NK-92 (cell line): ENCODE results near the gene TMEM11.
"Not testable (repeated sequence)": the region's sequence is repeated elsewhere in the genome, so short reads cannot be mapped to it uniquely, and the experiment has no call there.

Experiments
- DNase-seq: peaks from one replicate; lab custom pipeline; 2025; ENCODE audit not compliant: unreplicated experiment; lab: John Stamatoyannopoulos, UW

Gene TMEM11

GRCh38 chr17:21242780-21243515, 29.0 kb upstream of the TMEM11 start:
- no peak for DNase-seq

DNA sequence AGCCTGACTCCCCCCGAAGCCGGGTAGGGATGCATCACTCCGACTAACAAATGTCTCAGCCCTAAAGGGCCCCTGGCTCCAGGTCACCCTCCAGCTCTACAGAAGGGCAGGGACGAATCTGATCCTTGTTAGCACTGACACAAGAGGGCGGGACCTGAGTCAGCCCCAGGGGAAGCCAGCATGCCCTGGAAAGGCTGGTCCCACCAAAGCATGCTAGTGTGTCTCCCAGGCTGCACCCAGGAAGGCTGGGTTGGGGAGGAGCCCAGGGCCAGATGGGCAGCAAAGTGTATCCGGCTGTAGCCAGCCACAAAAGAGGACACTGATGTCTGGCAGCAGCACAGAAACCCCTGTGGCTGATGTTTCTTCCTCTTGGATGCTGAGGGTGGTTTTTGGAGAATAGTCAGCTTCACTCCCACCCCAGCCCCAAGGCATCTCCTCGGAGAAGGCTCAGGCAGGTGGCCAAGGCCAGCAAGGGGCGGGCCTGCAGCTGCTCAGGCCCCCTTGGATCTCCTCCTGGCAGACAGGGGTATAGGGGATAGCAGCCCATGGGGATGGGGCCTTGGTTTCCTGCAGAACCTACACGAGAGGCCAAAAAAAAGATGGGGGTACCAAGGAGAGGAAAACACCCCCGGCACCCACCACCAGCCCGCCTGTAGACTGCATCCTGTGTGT, 28.2 kb upstream of the TMEM11 start:
- DNase-seq = no peak

- DNase-seq = no peak
These were observed 27.6 kb upstream of the TMEM11 start for GRCh38 chr17:21241564-21241963.

DNA sequence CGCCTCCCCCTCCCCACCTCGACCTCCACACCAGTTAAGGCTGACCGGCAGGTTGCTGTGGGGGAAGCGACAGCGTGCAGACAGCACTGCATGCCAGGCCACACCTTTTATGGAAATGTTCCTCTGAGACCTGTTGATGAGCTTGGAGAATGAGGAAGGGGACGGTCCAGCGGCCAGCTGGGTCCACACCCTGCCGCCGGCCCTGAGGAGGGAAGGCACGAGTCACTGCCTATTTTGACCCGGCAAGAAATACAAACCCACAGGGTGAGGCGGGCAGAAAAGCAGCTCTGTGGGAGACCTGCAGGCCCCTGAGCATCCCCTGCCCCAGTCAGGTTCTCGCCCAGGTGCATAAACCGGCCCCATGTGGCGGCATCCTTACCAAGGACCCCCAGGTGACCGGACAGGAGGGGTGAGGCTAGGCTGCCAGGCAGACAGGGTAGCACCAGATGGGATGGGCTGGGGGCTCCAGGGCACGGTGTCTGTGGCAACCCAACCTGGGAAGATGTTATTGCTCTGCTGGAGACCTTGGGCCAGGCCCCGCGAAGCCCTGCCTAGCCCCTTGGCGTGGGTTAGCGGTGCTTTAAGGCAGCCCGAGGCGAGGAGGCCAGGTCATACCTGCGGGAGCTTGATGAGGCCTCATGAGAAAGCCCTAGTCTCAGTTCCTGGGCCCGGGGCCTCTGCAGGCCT, 26.6 kb upstream of the TMEM11 start:
- DNase-seq = no peak

DNA sequence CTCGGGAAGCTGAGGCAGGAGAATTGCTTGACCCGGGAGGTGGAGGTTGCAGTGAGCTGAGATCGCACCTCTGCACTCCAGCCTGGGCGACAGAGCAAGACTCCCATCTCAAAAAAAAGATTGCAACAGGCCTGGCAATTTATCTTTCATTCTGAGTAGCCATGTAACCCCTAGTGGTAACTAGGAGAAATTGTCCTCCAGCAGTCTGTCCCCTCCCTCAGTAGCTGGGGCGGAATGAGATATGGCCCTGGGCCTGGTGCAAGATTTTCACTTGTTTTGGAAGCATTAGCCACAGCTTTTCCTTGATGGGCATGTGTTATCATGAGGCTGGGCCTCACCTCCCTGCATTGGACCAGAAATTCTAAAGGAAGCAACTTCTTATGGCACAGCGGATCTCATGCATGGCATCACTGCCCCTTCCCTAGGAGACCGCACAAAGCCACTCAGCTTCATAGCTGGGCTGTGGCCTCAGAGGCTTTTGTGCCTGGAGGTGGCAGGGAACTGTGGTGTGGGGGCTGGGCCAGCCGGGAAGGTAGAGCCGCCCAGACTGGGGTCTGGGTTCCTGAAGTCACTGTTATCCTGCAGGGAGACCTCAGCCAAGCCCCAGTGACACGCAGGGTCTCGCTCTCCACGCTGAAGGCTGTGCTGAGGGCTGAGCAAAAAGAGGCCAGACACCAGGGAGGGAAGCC, 25.9 kb upstream of the TMEM11 start:
- DNase-seq = no peak

- DNase-seq = no peak
These were observed 22.0 kb upstream of the TMEM11 start for GRCh38 chr17:21235921-21236320.

DNA sequence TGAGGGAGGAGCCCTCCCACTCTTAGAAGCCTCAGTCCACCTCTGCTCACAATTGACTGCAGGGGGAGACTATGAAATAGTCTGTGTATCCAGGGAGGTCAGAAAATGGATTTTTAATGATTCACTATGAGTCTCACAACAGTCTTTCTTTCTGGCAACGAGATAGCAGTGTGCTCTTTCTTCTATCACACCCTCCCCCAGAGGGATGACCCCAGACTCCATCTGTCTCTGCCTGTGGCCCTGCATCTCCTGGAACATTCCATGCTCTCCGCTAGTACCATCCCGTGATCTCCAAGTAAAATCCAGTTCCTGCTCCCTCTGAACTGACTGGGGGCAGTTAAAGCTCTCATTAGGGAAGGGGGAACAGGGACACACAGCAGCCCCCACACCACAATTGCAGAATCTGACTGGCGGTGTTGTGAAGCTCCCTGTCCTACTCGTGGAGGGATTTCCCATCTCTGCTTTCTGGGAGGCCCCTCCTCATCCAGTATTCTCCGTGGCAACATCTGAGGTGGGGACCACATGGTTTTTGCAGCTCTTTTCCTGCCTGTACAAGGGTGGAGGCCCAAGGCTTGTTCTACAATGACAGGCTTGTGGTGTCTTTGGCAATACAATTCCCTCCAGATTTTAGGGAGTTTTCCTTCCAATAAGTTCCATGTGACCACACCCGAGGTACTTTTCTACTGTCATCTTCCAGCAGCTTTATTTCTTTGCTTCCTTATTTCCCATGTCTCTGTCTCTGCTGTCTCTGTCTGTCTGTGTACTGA, 19.8 kb upstream of the TMEM11 start:
- no peak for DNase-seq

DNA sequence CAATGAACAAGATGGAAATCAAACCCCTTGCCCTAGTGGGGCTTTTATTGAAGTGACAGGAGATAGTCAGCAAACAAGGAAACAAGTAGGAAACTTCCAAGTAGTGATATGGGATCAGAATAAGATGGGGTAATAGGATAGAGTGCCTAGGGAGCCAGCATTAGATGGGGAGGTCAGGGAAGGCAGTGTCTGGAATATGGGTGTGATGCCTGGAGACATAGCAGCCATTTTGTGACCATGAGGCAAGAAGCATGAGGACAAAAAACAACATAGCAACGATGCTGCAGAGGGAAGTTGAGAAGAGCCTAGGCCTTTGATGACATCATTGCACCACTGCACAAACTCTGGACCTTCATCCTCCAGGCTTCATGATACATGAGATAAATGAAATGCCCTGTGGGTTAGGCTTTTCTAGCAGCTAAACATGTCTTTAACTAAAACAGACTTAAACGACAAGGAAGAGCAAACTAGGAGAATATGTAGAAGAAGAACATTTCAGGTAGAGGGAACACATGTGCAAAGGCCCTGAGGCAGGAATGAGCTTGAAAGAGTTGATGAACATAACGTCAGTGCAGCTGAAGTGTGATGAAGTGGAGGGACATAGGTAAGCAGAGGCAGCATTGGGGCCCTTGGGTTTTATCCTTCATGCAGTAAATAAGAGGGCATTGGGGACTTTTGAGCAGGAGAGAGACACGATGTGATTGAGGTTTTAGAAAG, 18.2 kb upstream of the TMEM11 start:
- no peak for DNase-seq

- DNase-seq = no peak
These were observed 17.6 kb upstream of the TMEM11 start for GRCh38 chr17:21231533-21231932.

GRCh38 chr17:21228845-21229244, 14.9 kb upstream of the TMEM11 start:
- DNase-seq = no peak

- no peak for DNase-seq
These were observed 14.2 kb upstream of the TMEM11 start for GRCh38 chr17:21228111-21228510.

- DNase-seq = not testable (repeated sequence)
These were observed 13.3 kb upstream of the TMEM11 start for GRCh38 chr17:21227277-21227676.

- DNase-seq = no peak
These were observed 9.1 kb upstream of the TMEM11 start for GRCh38 chr17:21223086-21223485.

GRCh38 chr17:21218831-21219380, 4.9 kb upstream of the TMEM11 start:
- no peak for DNase-seq

DNA sequence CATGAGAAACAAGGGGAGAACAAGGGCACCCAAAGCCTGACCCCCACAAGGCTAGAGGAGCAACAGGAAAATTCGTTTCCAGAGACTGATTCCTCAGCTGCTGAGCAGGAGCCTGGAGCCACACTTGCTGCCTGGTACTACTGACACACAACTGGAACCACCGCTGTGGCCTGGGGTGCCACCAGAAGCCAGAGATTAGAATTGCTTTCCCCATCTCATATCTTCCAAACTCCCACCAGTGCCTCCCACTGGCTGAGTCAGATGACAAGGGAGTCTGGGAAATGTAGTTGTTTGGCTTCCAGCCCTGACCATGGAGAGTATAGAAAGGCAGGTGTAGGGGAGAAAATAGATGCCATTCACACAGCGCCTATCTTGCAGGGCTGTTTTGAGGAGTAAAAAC, 4.1 kb upstream of the TMEM11 start:
- DNase-seq = no peak

DNA sequence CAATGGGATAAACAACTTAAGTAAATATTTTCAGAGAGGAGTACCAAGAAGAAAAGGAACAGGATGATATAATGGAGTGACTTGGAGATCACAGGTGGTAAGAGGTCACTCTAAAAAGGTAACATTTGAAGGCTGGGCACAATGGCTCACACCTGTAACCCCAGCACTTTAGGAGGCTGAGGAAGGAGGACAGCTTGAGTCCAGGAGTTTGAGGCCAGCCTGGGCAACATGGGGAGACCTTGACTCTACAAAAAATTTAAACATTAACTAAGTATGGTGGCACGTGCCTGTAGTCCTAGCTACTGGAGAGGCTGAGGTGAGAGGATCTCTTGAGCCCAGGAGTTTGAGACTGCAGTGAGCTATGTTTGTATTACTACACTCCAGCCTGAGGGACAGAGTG, 3.4 kb upstream of the TMEM11 start:
- DNase-seq = no peak

GRCh38 chr17:21215935-21216334, 2.0 kb upstream of the TMEM11 start:
- DNase-seq = no peak

GRCh38 chr17:21214777-21215541, 998 bp upstream of the TMEM11 start:
- DNase-seq = no peak

DNA sequence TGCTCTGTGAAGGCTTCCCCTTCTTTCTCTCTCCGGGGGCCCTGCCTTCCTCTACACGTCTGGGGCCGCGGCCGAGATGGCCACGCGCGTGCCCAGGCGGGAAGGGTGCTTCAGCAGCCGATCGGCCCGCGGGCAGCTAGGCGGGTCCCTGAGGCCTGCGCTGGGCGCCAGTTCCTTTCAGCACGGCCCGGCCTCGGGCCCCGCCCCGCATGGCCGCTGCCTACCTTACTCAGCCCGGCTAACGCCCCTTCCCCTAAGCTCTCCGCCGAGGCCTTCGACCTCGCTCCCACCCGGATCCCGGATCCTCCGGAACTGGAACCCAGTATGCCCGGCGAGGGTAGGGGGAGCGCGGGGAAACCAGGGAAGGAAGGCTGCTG, 335 bp downstream of the TMEM11 start:
- DNase-seq = no peak
